Mucosa of stomach (tissue), 1 donor: ENCODE results near the gene ASTN1.

ENCODE experiments used
- H3K27me3 ChIP-seq: one replicate; pipeline ENCODE4 v1.7.0; 2013; ENCODE audit warnings: mild to moderate bottlenecking, low read length; ENCODE audit not compliant: control insufficient read depth, insufficient read depth
- H3K36me3 ChIP-seq: one replicate; pipeline ENCODE4 v1.7.0; 2013; ENCODE audit warnings: low read length; ENCODE audit not compliant: control insufficient read depth, insufficient read depth
- H3K4me1 ChIP-seq: one replicate; pipeline ENCODE4 v1.7.0; 2013; ENCODE audit warnings: mild to moderate bottlenecking, low read length; ENCODE audit not compliant: control insufficient read depth, insufficient read depth
- H3K4me3 ChIP-seq: one replicate; pipeline ENCODE4 v1.7.0; 2013; ENCODE audit warnings: low read length
- H3K9ac ChIP-seq: one replicate; pipeline ENCODE4 v1.7.0; 2013; ENCODE audit warnings: mild to moderate bottlenecking, low read length, moderate library complexity
- H3K9me3 ChIP-seq: one replicate; pipeline ENCODE4 v1.7.0; 2013; ENCODE audit warnings: mild to moderate bottlenecking, low read length, moderate library complexity; ENCODE audit not compliant: control insufficient read depth
- donor health status: Pancreatic carcinoma.

The ASTN1 gene

GRCh38 chr1:176994931-176995596 is 169.4 kb downstream of the ASTN1 start:
- no peaks in the 10 kb centered on the region for H3K27me3 ChIP-seq
- no peaks in the 10 kb centered on the region for H3K4me1 ChIP-seq
- H3K9me3 ChIP-seq: no peaks in the 10 kb centered on the region
- no peak overlapping the region for H3K9ac ChIP-seq
- H3K4me3 ChIP-seq: no peak overlapping the region
- H3K36me3 ChIP-seq: no peaks in the 10 kb centered on the region

GRCh38 chr1:176993587-176993986 is 170.9 kb downstream of the ASTN1 start:
- Histone ChIP-seq H3K4me3 (no peak overlapping the region), H3K36me3 (no peaks in the 10 kb centered on the region), H3K27me3 (no peaks in the 10 kb centered on the region), H3K9ac (no peak overlapping the region), H3K4me1 (no peaks in the 10 kb centered on the region), H3K9me3 (no peaks in the 10 kb centered on the region)

GRCh38 chr1:176989754-176990153 is 174.8 kb downstream of the ASTN1 start:
- Histone ChIP-seq H3K9me3 (no peaks in the 10 kb centered on the region), H3K4me1 (no peaks in the 10 kb centered on the region), H3K36me3 (no peaks in the 10 kb centered on the region), H3K27me3 (no peaks in the 10 kb centered on the region), H3K4me3 (no peak overlapping the region), H3K9ac (no peak overlapping the region)

- Histone ChIP-seq H3K9me3 (no peaks in the 10 kb centered on the region), H3K27me3 (no peaks in the 10 kb centered on the region), H3K9ac (no peak overlapping the region), H3K4me1 (no peaks in the 10 kb centered on the region), H3K36me3 (no peaks in the 10 kb centered on the region), H3K4me3 (no peak overlapping the region)
These were observed 175.5 kb downstream of the ASTN1 start for GRCh38 chr1:176989023-176989422.

- Histone ChIP-seq H3K4me3 (no peak overlapping the region), H3K36me3 (no peaks in the 10 kb centered on the region), H3K9me3 (no peaks in the 10 kb centered on the region), H3K27me3 (no peaks in the 10 kb centered on the region), H3K4me1 (no peaks in the 10 kb centered on the region), H3K9ac (no peak overlapping the region)
These were observed 177.5 kb downstream of the ASTN1 start for GRCh38 chr1:176987016-176987415.

GRCh38 chr1:176983731-176984130 is 180.8 kb downstream of the ASTN1 start:
- Histone ChIP-seq H3K4me1 (no peaks in the 10 kb centered on the region), H3K27me3 (peaks cover 3% of the 10 kb centered on the region), H3K9ac (no peak overlapping the region), H3K9me3 (no peaks in the 10 kb centered on the region), H3K36me3 (no peaks in the 10 kb centered on the region), H3K4me3 (no peak overlapping the region)

GRCh38 chr1:176976771-176977170 is 187.7 kb downstream of the ASTN1 start:
- Histone ChIP-seq H3K4me3 (no peak overlapping the region), H3K4me1 (no peaks in the 10 kb centered on the region), H3K9ac (no peak overlapping the region), H3K36me3 (no peaks in the 10 kb centered on the region), H3K27me3 (peaks cover 3% of the 10 kb centered on the region), H3K9me3 (no peaks in the 10 kb centered on the region)

- H3K4me1 ChIP-seq: no peaks in the 10 kb centered on the region
- H3K36me3 ChIP-seq: no peaks in the 10 kb centered on the region
- no peaks in the 10 kb centered on the region for H3K9me3 ChIP-seq
- H3K27me3 ChIP-seq: peaks cover 3% of the 10 kb centered on the region
- no peak overlapping the region for H3K9ac ChIP-seq
- H3K4me3 ChIP-seq: no peak overlapping the region
These were observed 188.3 kb downstream of the ASTN1 start for GRCh38 chr1:176976225-176976624.

- Histone ChIP-seq H3K27me3 (no peaks in the 10 kb centered on the region), H3K4me3 (no peak overlapping the region), H3K4me1 (no peaks in the 10 kb centered on the region)
These were observed 199.8 kb downstream of the ASTN1 start for GRCh38 chr1:176964687-176965086.

GRCh38 chr1:176963181-176963580 is 201.3 kb downstream of the ASTN1 start:
- Histone ChIP-seq H3K36me3 (no peaks in the 10 kb centered on the region), H3K9ac (no peak overlapping the region), H3K9me3 (no peaks in the 10 kb centered on the region), H3K4me3 (no peak overlapping the region), H3K27me3 (no peaks in the 10 kb centered on the region), H3K4me1 (no peaks in the 10 kb centered on the region)

More at GRCh38 chr1:176964687-176965086, 199.8 kb downstream of the ASTN1 start:
- no peaks in the 10 kb centered on the region for H3K36me3 ChIP-seq
- no peak overlapping the region for H3K9ac ChIP-seq
- no peaks in the 10 kb centered on the region for H3K9me3 ChIP-seq

- H3K4me3 ChIP-seq: no peak overlapping the region
- no peak overlapping the region for H3K9ac ChIP-seq
- H3K36me3 ChIP-seq: no peaks in the 10 kb centered on the region
- no peaks in the 10 kb centered on the region for H3K27me3 ChIP-seq
- H3K9me3 ChIP-seq: no peaks in the 10 kb centered on the region
- H3K4me1 ChIP-seq: no peaks in the 10 kb centered on the region
These were observed 202.8 kb downstream of the ASTN1 start for GRCh38 chr1:176961678-176962077.

GRCh38 chr1:176959191-176959820 is 205.2 kb downstream of the ASTN1 start:
- Histone ChIP-seq H3K4me3 (no peak overlapping the region), H3K9ac (no peak overlapping the region), H3K27me3 (no peaks in the 10 kb centered on the region), H3K4me1 (no peaks in the 10 kb centered on the region), H3K36me3 (no peaks in the 10 kb centered on the region), H3K9me3 (no peaks in the 10 kb centered on the region)
